Fibroblast of peridontal ligament (primary cell): Measurements from ENCODE around the gene EMILIN3.

Experiments
- DNase-seq: peaks from one replicate; pipeline ENCODE4 v3.0.0-alpha.2; 2010; ENCODE audit errors: extremely low read depth

EMILIN3 gene

DNA sequence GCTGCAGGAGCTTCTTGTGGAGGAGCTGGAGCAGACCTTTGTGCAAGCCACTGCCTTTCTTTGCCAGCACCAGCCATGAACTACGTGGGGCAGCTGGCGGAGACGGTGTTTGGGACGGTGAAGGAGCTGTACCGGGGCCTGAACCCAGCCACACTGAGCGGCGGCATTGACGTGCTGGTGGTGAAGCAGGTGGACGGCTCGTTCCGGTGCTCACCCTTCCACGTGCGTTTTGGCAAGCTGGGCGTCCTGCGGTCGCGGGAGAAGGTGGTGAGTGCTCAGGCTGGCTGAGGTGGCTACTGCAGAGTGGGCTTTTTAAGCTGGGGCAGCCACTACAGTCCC is 20.9 kb downstream of the EMILIN3 start:
- DNase-seq, result no peak

DNA sequence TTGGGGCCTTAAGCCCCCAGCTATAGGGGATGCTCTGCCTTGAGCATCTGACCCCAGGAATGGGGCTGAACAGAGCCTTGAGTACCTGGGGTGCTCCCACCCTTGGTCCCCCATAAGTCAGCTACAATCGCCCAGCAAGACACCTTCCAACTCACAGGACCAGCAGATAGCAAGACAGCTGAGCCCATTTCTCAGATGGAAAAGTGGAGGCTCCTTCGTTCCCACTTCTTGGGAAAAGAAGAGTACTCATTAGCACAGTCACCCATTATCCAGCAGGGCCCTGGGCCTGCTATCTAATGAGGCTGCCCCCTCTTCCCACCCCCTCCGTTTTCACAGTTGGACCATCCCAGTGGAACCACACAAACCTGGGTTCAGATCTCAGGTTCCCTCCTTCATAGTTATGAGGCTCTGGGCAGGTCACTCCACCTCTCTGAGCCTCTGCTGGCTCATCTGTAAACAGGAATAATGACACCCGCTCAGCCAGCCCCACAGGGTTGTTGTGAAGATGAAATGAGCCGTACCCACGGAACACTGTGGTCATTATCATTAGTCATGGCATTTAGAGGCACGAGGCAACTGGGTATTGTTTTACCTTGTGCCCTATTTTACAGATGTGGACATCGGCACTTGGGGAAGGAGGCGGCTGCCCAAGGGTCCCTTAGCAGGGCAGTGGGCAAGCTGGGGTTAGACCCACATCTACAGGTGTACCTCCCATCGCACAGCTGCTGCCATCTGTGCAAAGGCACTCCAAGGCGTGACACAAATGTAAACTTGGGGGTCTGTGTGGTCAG is 21.5 kb downstream of the EMILIN3 start:
- DNase-seq, result no peak

DNA sequence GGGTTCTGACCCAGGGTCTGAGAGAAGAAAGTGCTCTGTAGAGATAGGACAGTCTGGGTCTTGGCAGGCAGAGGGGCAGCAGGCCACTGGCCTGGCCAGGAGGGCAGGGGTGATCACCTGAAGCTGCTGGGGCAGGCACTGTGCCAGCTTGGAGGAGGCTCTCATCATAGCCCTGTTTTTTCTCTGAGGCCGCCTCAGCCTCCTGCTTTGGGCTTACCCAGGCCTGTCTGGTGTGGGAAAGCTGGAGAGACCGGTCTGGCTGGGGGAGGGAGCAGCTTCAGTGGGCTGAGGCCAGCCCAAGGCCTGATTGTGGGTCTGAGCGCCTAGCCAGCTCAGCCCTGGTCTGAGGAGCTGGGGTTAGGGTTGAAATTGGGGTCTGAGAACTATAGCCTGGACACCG is 22.1 kb downstream of the EMILIN3 start:
- DNase-seq, result no peak

DNA sequence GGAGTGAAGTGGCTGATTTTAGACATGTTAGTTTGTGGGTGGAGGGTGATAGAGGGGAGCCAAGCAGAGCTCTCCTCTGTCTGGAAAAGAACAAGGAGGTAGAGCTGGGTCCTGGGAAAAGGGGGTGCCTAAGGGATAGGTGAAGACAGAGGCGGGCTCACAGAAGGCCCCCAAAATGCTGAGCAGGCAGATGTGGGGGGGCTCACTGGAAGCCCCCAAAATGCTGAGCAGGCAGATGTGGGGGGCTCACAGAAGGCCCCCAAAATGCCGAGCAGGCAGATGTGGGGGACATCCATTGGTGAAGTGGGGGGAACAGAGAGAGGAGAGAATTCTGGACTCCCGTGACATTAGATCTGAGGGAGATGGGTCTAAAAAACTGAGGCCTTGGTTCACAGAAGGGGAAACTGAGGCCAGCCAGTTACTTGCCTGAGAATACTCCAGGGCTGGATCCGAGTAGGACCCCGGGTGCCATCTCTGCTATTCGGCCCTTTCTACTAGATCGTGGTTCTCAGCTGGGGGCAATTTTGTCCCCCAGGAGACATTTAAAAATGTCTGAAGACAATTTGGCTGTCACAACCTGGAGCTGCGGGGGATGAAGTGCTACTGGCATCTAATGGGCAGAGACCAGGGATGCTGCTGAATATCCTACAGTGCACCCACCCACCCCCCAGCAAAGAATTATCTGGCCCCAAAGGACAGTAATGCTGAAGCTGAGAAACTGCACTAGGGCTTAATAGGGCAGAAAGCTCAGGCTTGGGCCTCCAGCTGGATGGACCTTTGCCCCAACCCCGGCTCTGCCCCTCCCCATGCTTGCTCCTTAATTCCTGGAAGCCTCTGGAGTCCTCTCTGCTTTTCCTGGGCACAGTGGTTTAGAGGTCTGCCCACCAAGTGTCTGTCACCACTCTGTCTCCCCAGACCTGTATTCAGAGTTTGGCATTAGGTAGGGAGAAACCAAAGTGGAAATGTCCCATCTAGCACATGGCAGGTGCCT is 23.8 kb downstream of the EMILIN3 start:
- DNase-seq, result no peak

DNA sequence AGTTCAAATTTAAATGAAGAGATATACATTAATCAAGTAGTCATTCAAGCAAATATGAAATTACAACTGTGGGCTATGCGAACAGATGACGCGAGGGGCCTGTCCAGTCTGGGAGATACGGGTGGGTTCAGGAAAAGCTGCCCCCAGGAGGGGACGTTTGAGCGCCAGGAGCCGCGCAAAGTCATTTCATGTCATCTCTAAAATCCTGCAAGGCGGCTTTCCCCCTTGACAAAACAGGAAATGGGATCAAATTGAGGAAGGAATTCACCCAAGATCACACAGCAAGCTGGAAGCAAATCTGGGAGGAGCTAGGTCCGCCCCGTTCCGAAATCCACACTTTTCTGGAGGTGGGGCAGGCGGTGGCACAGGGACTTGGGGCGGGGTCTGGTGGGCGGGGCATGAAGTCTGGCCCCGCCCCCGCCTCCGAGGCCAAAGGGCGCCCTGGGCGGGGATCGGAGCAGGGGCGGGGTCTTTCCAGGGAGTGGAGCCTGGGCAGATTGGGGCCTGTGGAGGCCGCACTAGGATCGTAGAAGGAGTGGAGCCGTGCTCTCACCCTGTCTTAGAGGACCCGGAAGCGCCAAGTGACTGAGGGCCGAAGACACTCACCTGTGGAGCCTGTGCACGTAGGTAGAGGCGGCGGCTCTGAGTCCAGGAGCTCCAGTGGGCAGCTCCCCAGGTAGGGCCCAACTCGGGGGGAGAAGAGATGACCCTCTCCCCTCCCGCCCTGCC is 26.1 kb downstream of the EMILIN3 start, which contains the start of gene LPIN3:
TSS of gene LPIN3 (plus strand) at position 495 of the 729 bp plus-strand sequence. CDS start 4,983 bp downstream, outside the sequence.
- DNase-seq, result peak; percentile 84

DNA sequence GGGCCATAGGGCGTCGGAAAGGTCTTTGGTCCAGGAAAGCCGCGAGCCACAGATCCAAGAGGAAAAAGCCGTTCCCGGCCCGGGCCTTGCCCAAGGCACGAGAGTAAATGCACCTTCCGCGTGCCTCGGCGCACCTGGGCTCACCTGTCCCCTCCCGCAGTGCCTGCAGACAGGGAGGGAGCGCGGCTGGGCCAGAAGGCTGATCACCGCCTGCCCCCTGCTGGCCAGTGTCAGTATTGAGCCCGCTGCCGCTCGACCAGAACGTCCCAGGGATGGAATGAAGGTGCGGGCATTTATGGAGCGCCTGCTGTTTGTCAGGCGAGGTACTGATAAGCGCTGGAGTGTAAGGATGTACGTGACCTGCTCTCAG is 26.7 kb downstream of the EMILIN3 start:
- peak; percentile 56 for DNase-seq

DNA sequence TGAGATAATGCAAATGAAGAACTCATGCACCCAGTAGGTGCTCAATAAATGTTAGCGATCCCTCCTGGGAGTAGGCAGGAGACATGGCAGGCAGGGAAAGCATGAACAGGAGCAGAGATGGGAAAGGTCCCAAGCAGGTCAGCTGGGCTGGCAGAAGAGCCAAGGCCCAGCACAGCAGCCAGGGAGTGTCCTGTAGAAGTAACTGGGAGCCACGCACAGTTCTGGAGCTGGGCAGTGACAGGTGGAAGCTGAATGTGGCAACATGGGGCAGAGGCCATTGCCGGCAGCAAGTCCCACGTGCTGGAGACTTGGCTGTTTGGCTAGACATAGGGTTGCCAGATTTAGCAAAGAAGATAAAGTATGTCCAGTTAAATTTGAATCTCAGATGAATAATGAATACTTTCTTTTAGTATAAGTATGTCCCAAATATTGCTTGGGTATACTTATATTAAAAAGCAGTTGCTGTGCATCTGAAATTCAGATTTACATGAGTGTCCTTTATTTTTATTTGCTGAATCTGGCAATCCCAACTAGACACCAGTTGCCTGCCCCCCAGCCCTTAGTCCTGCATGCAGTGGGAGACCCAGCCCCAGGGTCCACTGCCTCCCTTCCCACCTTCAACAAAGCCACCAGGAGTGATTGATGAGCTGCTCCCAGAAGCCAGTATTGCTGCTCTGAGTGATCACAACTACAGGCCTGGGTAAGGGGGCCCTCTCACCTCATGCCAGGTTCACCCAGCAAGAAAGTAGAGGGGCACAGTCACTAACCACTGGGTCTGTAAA is 29.7 kb downstream of the EMILIN3 start:
- DNase-seq, result no peak

DNA sequence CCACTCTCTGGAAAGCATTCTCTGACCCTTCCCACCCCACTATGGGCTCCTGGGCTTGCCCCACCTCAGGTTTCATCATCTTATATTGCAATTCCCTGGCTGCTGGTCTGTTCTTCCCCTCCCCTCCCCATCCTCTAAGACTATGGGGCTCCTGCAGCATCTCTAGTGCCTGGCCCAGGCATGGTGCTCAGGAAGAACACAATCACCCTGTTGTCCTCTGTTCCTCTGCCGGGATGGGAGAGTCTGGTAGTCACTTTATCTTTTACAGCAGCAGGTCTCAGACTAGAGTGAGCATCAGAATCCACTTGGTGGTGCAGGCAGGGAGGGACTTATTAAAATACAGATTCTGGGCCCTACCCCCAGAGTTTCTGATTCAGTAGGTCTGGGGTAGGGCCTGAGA is 31.0 kb downstream of the EMILIN3 start:
- DNase-seq, result no peak

DNA sequence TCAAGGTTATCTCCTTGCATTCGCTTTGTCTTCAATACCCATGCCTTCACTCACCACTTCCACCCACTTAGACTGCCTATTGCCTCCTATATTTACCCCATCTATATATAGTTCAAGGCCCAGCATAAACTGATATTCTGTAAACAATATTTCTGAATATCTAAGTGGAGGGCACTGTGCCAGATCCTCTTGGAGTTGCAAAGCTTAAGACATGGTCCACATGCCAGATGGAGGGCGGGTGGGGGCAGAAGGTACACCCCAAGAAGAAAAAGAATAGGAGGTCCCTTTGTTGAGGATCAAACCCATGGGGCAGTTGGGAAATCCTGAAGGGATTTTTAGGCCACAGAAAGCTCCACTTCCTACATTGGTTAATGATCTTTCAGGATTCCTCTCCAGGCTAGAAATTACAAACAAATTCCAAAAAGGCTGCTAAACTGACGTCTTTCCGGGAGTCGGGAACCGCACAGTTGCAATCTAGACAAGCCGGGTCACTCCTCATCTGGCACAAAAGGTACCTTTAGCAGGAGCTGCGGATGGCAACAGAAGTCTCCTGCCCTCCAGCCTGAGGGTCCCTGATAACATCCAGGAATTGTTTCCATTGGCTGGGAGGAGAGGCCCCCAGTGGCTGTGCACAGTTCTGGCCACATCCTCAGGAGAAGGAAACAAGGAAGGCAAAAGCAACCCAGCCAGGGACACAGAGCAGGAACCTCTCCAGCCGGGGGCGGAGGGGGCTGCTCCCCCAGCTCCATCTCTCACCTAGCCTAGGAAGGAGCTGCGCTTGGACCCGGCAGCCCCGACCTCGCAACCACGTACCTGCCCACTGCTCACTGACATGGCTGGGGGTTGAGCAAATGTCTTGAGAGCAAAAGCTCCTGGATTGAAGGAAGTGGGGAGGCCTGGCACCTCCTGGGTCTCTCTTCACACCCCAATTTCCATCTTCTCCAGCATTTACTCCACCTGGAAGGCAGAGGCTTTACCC is 31.9 kb downstream of the EMILIN3 start:
- DNase-seq, result peak; percentile 48

DNA sequence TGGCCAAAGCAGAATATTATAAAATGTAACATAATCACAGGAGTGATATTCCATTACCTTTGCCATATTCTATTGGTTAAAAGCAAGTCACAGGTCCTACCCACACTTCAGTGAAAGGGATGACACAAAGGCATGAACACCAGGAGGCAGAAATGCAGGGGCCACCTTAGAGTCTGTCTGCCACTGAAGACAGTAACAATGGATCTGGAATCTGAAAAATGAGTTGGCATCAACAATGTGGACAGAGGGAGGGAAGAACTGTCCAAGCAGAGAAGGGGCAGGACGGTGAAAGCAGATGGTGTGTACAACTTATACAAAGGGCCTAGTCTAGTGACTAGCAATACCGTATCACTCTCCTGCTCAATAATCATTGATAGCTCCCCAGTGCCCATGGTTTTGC is 32.6 kb downstream of the EMILIN3 start:
- no peak for DNase-seq

DNA sequence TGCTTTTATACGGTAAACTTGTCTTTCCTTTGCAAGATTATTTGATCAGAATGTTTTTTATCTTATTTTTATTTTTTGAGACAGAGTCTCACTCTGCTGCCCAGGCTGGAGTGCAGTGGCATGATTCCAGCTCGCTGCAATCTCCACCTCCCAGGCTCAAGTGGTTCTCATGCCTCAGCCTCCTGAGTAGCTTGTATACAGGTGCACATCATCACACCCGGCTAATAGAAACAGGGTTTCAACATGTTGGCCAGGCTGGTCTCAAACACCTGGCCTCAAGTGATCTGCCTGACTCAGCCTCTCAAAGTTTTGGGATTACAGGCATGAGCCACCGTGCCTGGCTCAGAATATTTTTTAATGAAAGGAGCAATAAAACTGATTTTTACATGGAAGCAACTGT is 34.9 kb downstream of the EMILIN3 start:
- DNase-seq, result no peak

DNA sequence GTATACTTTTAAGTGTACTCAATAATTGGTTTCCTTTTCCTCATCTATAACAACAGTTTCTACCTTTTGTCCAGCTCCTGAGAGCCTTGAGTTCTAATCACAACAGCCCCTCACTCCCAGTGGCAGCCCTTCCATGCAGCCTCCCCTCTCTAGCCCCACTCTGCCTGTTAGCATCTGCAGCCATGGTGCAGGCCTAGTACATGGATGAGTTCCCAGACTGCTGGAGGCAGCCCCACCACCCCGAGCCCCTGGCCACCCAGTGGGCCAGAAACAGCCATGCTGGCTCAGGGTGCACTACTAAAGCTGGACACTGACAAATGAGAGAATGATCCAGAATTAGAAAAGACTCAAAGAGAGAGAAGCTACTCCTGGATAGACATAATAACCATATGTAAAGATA is 35.7 kb downstream of the EMILIN3 start:
- DNase-seq, result no peak

DNA sequence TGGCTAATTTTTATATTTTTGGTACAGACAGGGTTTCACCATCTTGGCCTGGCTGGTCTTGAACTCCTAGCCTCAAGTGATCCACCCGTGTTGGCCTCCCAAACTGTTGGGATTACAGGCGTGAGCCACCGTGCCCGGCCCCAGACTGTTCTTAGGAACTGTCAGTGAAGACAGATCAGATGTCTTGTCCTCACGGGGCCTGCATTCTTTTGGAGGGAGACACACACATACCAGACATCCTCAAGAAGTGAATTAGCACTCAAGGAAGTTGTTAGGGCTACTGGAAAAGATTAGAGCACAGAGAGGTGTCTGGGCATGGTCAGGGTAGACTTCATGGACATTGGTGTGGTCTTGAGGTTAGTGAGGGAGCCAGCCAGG is 36.3 kb downstream of the EMILIN3 start:
- DNase-seq, result no peak

DNA sequence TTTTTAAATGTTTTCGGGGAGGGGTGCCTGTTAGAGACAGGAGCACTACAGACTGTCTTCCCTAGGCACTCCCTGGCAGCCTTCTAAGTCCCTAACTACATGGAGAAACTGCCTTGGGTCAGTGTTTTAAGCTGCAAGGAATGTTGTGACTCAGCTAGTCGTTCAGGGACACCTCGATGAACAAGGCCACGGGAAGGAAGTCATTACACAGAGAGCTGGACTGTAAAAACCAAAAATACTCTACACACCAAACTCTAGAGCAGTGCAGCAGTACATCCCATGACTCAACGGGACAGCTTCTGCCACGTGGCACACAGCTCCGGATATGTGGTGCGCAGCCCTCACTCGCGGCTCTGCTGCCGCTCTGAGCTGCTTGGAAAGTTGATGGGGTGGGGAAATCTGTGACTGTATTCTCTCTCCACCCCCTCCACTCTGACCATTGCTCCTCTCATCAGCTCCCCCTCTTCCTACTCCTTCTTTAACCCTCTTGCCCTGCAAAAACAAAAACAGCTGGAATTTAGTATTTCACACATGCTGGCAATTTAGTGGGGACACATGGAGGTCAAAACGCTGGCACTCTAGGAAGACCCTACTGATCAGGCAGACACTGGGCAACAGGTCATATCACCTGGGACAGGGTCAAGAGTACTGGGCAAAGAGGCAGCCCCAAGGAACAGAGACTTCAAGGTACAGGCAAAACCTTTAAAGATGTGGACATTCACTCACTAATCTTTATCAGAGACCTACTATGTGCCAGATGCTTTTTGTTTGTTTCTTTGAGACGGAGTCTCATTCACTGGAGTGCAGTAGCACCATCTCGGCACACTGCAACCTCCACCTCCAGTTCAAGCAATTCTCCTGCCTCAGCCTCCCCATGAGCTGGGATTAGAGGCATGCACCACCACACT is 36.9 kb downstream of the EMILIN3 start:
- DNase-seq, result peak; percentile 95

DNA sequence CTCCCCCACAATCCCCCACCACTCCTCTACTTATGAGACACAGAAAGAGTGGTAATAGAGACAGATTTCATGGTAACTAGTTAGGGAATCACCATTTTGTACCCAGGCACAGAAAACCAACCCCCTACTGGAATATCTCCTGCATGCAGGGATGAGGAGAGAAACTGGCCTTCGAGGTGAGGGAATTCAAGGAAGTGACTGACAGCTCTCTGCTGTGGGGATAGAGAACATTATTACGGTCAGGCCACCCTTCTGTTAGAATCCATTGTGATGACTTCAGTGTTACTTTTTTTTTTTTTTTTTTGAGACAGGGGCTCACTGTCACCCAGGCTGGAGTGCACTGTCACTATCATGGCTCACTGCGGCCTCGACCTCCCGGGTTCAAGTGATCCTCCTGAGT is 39.4 kb downstream of the EMILIN3 start:
- DNase-seq, result no peak

DNA sequence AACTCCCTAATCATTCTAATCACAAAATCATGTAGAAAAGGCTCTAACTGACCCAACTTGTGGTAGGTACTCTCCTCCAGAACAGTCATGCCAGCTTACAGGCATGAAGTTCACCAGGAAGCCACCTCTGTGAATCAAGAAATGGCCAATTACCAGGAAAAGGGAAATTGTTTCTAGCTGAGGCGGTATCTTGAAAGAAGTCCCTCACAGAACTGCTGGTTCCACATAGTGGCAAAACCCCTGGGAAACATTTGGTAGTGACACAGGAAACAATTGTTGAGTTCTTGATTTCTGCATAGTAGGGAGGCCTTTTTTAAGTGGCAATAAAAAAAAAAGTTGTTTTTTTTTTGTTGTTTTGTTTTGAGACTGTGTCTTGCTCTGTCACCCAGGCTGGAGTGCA is 45.6 kb downstream of the EMILIN3 start:
- DNase-seq, result no peak

DNA sequence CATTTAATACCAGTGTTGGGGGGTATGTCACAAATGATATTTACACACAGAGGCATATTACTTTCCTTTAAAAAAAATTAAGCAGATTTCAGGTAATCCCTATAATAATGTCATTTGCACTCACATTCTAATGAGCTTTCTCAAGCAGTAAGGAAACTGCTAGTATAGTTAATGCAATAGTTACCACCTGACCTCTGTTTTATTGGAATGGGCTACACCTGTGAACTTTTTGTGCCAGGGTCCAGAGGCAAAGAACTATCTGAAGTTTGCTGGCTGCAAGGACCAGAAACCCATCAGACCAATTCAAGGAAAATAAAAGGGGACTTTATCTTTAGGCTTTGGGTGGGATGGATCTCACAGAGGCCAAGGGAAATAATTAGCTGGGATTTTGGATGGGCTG is 46.2 kb downstream of the EMILIN3 start:
- DNase-seq, result no peak

DNA sequence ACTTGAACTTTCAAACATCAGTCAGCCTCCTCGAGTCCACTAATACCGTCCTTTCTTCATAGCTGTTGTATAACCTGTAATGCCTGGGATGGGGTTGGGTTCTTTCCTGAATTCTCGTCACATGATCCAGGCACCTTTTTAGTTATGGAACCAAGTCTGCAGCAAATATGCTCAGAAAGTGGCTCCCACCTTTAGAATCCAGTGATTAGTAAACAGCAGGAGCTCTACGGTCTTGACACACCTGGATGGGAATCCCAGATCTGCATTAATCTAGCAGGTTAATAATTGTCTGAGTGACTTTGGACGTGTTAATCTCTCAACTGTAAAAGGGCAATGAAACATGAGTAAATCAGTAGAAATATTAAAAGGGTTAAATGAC is 48.4 kb downstream of the EMILIN3 start:
- DNase-seq, result no peak

DNA sequence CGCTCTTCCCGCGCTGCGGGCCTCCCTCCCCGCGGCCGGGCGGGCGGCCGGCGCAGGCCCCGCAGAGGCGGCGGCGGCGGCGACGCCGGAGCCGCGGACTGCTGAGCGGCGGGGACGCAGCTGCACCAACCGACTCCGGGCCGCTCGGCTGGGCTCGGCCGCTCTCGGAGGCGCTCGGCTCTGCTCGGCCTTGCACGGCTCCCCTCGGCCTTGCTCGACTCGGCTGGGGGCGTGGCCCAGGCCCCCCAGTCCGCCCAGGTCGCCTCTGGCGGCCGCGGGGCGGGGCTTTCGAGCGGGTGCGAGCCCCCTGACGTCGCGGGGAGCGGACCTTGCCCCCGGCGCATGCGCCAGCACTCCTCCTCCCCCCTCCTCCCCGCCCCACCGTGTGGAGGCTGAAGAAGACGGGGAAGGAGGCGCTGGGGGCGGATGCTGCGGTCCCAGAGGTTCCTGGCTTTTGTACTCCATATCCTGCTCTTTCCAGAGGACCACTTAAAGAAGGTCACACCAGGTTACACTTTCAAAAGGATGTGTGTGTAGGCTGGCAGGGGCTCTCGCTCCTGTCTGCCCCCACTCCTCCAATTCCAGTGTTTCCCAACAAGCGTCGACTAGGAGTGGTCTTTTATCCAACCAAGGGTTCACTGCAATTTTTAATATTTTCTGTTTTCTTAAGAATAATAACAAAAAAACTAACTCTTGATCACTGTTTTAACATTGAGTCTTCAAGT is 48.9 kb downstream of the EMILIN3 start, which contains the start of gene ZHX3:
TSS of gene ZHX3 (minus strand) at position 186 of the 725 bp plus-strand sequence. CDS start 112,815 bp downstream, outside the sequence.
- peak; percentile 91 for DNase-seq
